ENCODE measurements around the gene THSD4.

GRCh38 chr15:71425388-71425787 is 310.1 kb downstream of the THSD4 start:
- TF ChIP-seq TAF1 (IDR thresholded peaks at IDR 0.05; ENCODE audit: borderline replicate concordance, low read depth, low read length) (no peak), POLR2AphosphoS5 (IDR thresholded peaks at IDR 0.05; ENCODE audit: low read depth, low read length) (no peak)
